Naive B cell (primary cell): Measurements from ENCODE around the gene PDIA2. TPM values are rescaled to one million over a fixed set of nuclear protein-coding genes. Genes with fewer than 3 reads are reported as not detected.
A peak's percentile ranks its signal among the peaks of the same experiment; 100 is the strongest.

Source experiments
- ATAC-seq, 2 donors: fragments of 150-1000 bp; cut with Tn5 transposase; 2 replicates each; pipeline ENCODE4 v1.10.0; 2021; ENCODE audit warnings: low read depth in 2 of 2, mild to moderate bottlenecking in 2 of 2, moderate library complexity in 2 of 2
- DNase-seq: peaks from one replicate; pipeline ENCODE4 v3.0.0; 2022
- H3K27ac Mint-ChIP-seq, 6 donors: one replicate each; pipeline ENCODE4 v1.8.0; 2020 to 2022; ENCODE audit warnings: mild to moderate bottlenecking in 6 of 6, mixed read lengths in 6 of 6, moderate library complexity in 5 of 6, inconsistent platforms in 2 of 6
- H3K27me3 Mint-ChIP-seq, 3 donors: one replicate each; pipeline ENCODE4 v1.8.0; 2021 to 2022; ENCODE audit warnings: mixed read lengths in 3 of 3, mild to moderate bottlenecking in 1 of 3
- H3K36me3 Mint-ChIP-seq, 2 donors: one replicate each; pipeline ENCODE4 v1.8.0; 2020 to 2022; ENCODE audit warnings: mixed read lengths in 2 of 2, inconsistent platforms in 1 of 2, mild to moderate bottlenecking in 1 of 2
- H3K4me1 Mint-ChIP-seq, 3 donors: one replicate each; pipeline ENCODE4 v1.8.0; 2020 to 2022; ENCODE audit warnings: mixed read lengths in 3 of 3, inconsistent platforms in 1 of 3, mild to moderate bottlenecking in 1 of 3, moderate library complexity in 1 of 3
- H3K4me3 Mint-ChIP-seq, 8 donors: one replicate each; pipeline ENCODE4 v1.8.0; 2020 to 2022; ENCODE audit warnings: mild to moderate bottlenecking in 8 of 8, mixed read lengths in 8 of 8, moderate library complexity in 8 of 8, inconsistent platforms in 2 of 8
- H3K9me3 Mint-ChIP-seq, 7 donors: one replicate each; pipeline ENCODE4 v1.8.0; 2020 to 2022; ENCODE audit warnings: mixed read lengths in 7 of 7, mild to moderate bottlenecking in 5 of 7, inconsistent platforms in 2 of 7, moderate library complexity in 1 of 7
- polyA plus RNA-seq, 6 donors: library from polyadenylated mRNA; unstranded; fragments of 300-500 nt; fragmentation: Illumina TruSeq; gene quantifications; one replicate each; pipeline ENCODE4 v1.2.3, GENCODE V29; 2021; ENCODE audit warnings: low read depth in 6 of 6

PDIA2 gene
- not detected for polyA plus RNA-seq

GRCh38 chr16:283033-283805 lies at the start of gene PDIA2:
Gene PDIA2, plus strand, starts transcription at chr16:283164. Its CDS starts 6 bp downstream, at chr16:283170.
- no peaks in the 10 kb centered on the region for H3K9me3 Mint-ChIP-seq
- no peak within 1 kb of the TSS for H3K4me3 Mint-ChIP-seq
- H3K27ac Mint-ChIP-seq: no peak within 1 kb of the TSS
- ATAC-seq: no peak
- no peak for DNase-seq
- H3K36me3 Mint-ChIP-seq: peaks cover 0 to 5% of the 10 kb centered on the region in 2 donors
- peaks cover 5 to 26% (median 15%) of the 10 kb centered on the region in 3 donors for H3K27me3 Mint-ChIP-seq
- H3K4me1 Mint-ChIP-seq: peaks cover 0 to 3% (median 0%) of the 10 kb centered on the region in 3 donors

GRCh38 chr16:234468-235305 lies 48.3 kb upstream of the PDIA2 start, which contains the start of gene FAM234A:
Gene FAM234A, plus strand, starts transcription at chr16:234821. Its CDS starts 19,593 bp downstream, at chr16:254414.
- ATAC-seq: peak; percentile 82 to 86
- no peaks in the 10 kb centered on the region for H3K27me3 Mint-ChIP-seq

GRCh38 chr16:239948-240277 lies 43.1 kb upstream of the PDIA2 start:
- DNase-seq (no peak), ATAC-seq (no peak)
- no peak overlapping the region for H3K4me3 Mint-ChIP-seq
- H3K27ac Mint-ChIP-seq: peak overlapping the region in 3 of 6 donors; percentile 25 to 39 (median 30)
- H3K27me3 Mint-ChIP-seq: no peaks in the 10 kb centered on the region
- peaks cover 19 to 40% (median 23%) of the 10 kb centered on the region in 3 donors for H3K4me1 Mint-ChIP-seq
- H3K9me3 Mint-ChIP-seq: no peaks in the 10 kb centered on the region
- H3K36me3 Mint-ChIP-seq: no peaks in the 10 kb centered on the region

More at GRCh38 chr16:234468-235305, 48.3 kb upstream of the PDIA2 start, which contains the start of gene FAM234A:
- H3K4me1 Mint-ChIP-seq: peaks cover 8 to 21% (median 20%) of the 10 kb centered on the region in 3 donors
- peak within 1 kb of the TSS; percentile 98 to 100 (median 100) for H3K27ac Mint-ChIP-seq
- no peaks in the 10 kb centered on the region for H3K9me3 Mint-ChIP-seq
- H3K36me3 Mint-ChIP-seq: no peaks in the 10 kb centered on the region
- peak within 1 kb of the TSS; percentile 84 to 99 (median 96) for H3K4me3 Mint-ChIP-seq
- DNase-seq: peak; percentile 97

- H3K9me3 Mint-ChIP-seq: no peaks in the 10 kb centered on the region
- peaks cover 14 to 34% (median 17%) of the 10 kb centered on the region in 3 donors for H3K4me1 Mint-ChIP-seq
- DNase-seq: no peak
- ATAC-seq: no peak
- no peak overlapping the region for H3K4me3 Mint-ChIP-seq
- no peaks in the 10 kb centered on the region for H3K36me3 Mint-ChIP-seq
- H3K27me3 Mint-ChIP-seq: no peaks in the 10 kb centered on the region
- peak overlapping the region in 1 of 6 donors; percentile 38 for H3K27ac Mint-ChIP-seq
Observed at GRCh38 chr16:240559-240958, 42.4 kb upstream of the PDIA2 start.

- ATAC-seq: no peak
- H3K36me3 Mint-ChIP-seq: no peaks in the 10 kb centered on the region
- H3K4me3 Mint-ChIP-seq: no peak overlapping the region
- no peaks in the 10 kb centered on the region for H3K9me3 Mint-ChIP-seq
- DNase-seq: no peak
- peaks cover 12 to 31% (median 16%) of the 10 kb centered on the region in 3 donors for H3K4me1 Mint-ChIP-seq
- H3K27ac Mint-ChIP-seq: peak overlapping the region in 1 of 6 donors; percentile 47
- no peaks in the 10 kb centered on the region for H3K27me3 Mint-ChIP-seq
Observed at GRCh38 chr16:242281-242680, 40.7 kb upstream of the PDIA2 start.

- DNase-seq (no peak), ATAC-seq (no peak)
- H3K4me1 Mint-ChIP-seq: peaks cover 12 to 31% (median 16%) of the 10 kb centered on the region in 3 donors
- no peak overlapping the region for H3K4me3 Mint-ChIP-seq
- H3K36me3 Mint-ChIP-seq: no peaks in the 10 kb centered on the region
- peak overlapping the region in 1 of 6 donors; percentile 34 for H3K27ac Mint-ChIP-seq
- H3K27me3 Mint-ChIP-seq: no peaks in the 10 kb centered on the region
- no peaks in the 10 kb centered on the region for H3K9me3 Mint-ChIP-seq
Observed at GRCh38 chr16:243348-243747, 39.6 kb upstream of the PDIA2 start.

GRCh38 chr16:245105-245504 lies 37.9 kb upstream of the PDIA2 start:
- H3K4me3 Mint-ChIP-seq: peak overlapping the region in 1 of 8 donors; percentile 53
- no peaks in the 10 kb centered on the region for H3K27me3 Mint-ChIP-seq
- no peak overlapping the region for H3K27ac Mint-ChIP-seq
- ATAC-seq (no peak), DNase-seq (no peak)
- peaks cover 7 to 23% (median 10%) of the 10 kb centered on the region in 3 donors for H3K4me1 Mint-ChIP-seq
- H3K9me3 Mint-ChIP-seq: no peaks in the 10 kb centered on the region
- H3K36me3 Mint-ChIP-seq: peaks cover under 1% of the 10 kb centered on the region in 2 donors

- Mint-ChIP-seq H3K4me3 (no peak overlapping the region), H3K4me1 (peaks cover 3 to 16% (median 7%) of the 10 kb centered on the region in 3 donors), H3K27ac (peak overlapping the region in 1 of 6 donors; percentile 66), H3K27me3 (no peaks in the 10 kb centered on the region), H3K9me3 (no peaks in the 10 kb centered on the region), H3K36me3 (peaks cover 7 to 9% of the 10 kb centered on the region in 2 donors)
- DNase-seq: no peak
- no peak for ATAC-seq
Observed at GRCh38 chr16:247027-247426, 35.9 kb upstream of the PDIA2 start.

- peaks cover 8 to 20% (median 10%) of the 10 kb centered on the region in 3 donors for H3K4me1 Mint-ChIP-seq
- no peak for ATAC-seq
- H3K9me3 Mint-ChIP-seq: no peaks in the 10 kb centered on the region
- H3K27me3 Mint-ChIP-seq: no peaks in the 10 kb centered on the region
- peaks cover 9 to 11% of the 10 kb centered on the region in 2 donors for H3K36me3 Mint-ChIP-seq
- H3K27ac Mint-ChIP-seq: no peak overlapping the region
- DNase-seq: no peak
- no peak overlapping the region for H3K4me3 Mint-ChIP-seq
Observed at GRCh38 chr16:249431-249830, 33.5 kb upstream of the PDIA2 start.

GRCh38 chr16:252366-253337 lies 30.3 kb upstream of the PDIA2 start:
- Mint-ChIP-seq H3K4me3 (peak overlapping the region; percentile 53 to 92 (median 84)), H3K27ac (peak overlapping the region in 5 of 6 donors; percentile 79 to 98 (median 96)), H3K4me1 (peaks cover 8 to 24% (median 10%) of the 10 kb centered on the region in 3 donors), H3K27me3 (no peaks in the 10 kb centered on the region), H3K36me3 (peaks cover 9 to 11% of the 10 kb centered on the region in 2 donors), H3K9me3 (no peaks in the 10 kb centered on the region)
- ATAC-seq (peak; percentile 71 to 74), DNase-seq (peak; percentile 29)

- Mint-ChIP-seq H3K27me3 (no peaks in the 10 kb centered on the region), H3K27ac (peak overlapping the region in 2 of 6 donors; percentile 42 to 79), H3K4me3 (peak overlapping the region in 2 of 8 donors; percentile 12 to 65), H3K4me1 (peaks cover 8 to 24% (median 10%) of the 10 kb centered on the region in 3 donors), H3K36me3 (peaks cover 9 to 11% of the 10 kb centered on the region in 2 donors), H3K9me3 (no peaks in the 10 kb centered on the region)
- ATAC-seq: no peak
- no peak for DNase-seq
Observed at GRCh38 chr16:253833-254232, 29.1 kb upstream of the PDIA2 start.

- Mint-ChIP-seq H3K4me1 (peaks cover 8 to 24% (median 10%) of the 10 kb centered on the region in 3 donors), H3K4me3 (peak overlapping the region in 1 of 8 donors; percentile 12), H3K27ac (peak overlapping the region in 2 of 6 donors; percentile 60 to 79)
Observed at GRCh38 chr16:254461-254860, 28.5 kb upstream of the PDIA2 start.

More at GRCh38 chr16:254461-254860, 28.5 kb upstream of the PDIA2 start:
- H3K9me3 Mint-ChIP-seq: no peaks in the 10 kb centered on the region
- DNase-seq: no peak
- H3K27me3 Mint-ChIP-seq: no peaks in the 10 kb centered on the region
- no peak for ATAC-seq
- H3K36me3 Mint-ChIP-seq: peaks cover 9 to 11% of the 10 kb centered on the region in 2 donors
